HepG2 (cell line): ENCODE data around the gene SLX9. TPM values are rescaled to one million over a fixed set of nuclear protein-coding genes. Genes with fewer than 3 reads are reported as not detected.

Source experiments
- BCL3 ChIP-seq: sonication (generic); formaldehyde crosslinking; IDR thresholded peaks from 2 replicates; pipeline ENCODE4 v1.5.1; 2020; ENCODE audit warnings: mild to moderate bottlenecking, missing genetic modification reagents, moderate library complexity
- EEA1 ChIP-seq: sonication (generic); formaldehyde crosslinking; IDR thresholded peaks from 2 replicates; pipeline ENCODE4 v1.5.1; 2020; ENCODE audit warnings: mild to moderate bottlenecking, missing genetic modification reagents, borderline replicate concordance
- FOXA3 ChIP-seq: IDR thresholded peaks from 2 replicates; pipeline ENCODE4 v1.6.1; 2016; ENCODE audit warnings: missing genetic modification reagents, missing compliant biosample characterization
- NRL ChIP-seq: sonication (generic); formaldehyde crosslinking; IDR thresholded peaks from 2 replicates; pipeline ENCODE4 v1.5.0; 2020; ENCODE audit warnings: missing genetic modification reagents, mild to moderate bottlenecking, moderate library complexity, borderline replicate concordance
- PAXIP1 ChIP-seq: sonication (generic); formaldehyde crosslinking; conservative IDR thresholded peaks from 2 replicates; pipeline ENCODE4 v1.4.0; 2020; ENCODE audit warnings: mild to moderate bottlenecking, missing genetic modification reagents, moderate library complexity
- POGK ChIP-seq: sonication (generic); formaldehyde crosslinking; conservative IDR thresholded peaks from 2 replicates; pipeline ENCODE4 v1.8.0; 2022; ENCODE audit warnings: mild to moderate bottlenecking, moderate library complexity, missing genetic modification reagents
- SETDB1 ChIP-seq: sonication (generic); formaldehyde crosslinking; IDR thresholded peaks from 2 replicates; pipeline ENCODE4 v1.5.1; 2020; ENCODE audit warnings: missing genetic modification reagents, mild to moderate bottlenecking, borderline replicate concordance
- SNAPC5 ChIP-seq: sonication (generic); formaldehyde crosslinking; IDR thresholded peaks from 2 replicates; pipeline ENCODE4 v1.8.1; 2023; ENCODE audit warnings: mild to moderate bottlenecking, missing genetic modification reagents, borderline replicate concordance
- THAP8 ChIP-seq: sonication (generic); formaldehyde crosslinking; IDR thresholded peaks from 2 replicates; pipeline ENCODE4 v1.5.1; 2020; ENCODE audit warnings: missing genetic modification reagents, mild to moderate bottlenecking, borderline replicate concordance
- UBTF ChIP-seq: sonication (generic); formaldehyde crosslinking; IDR thresholded peaks from 2 replicates; pipeline ENCODE4 v1.4.0; 2020; ENCODE audit warnings: mild to moderate bottlenecking, missing genetic modification reagents
- ZBTB3 ChIP-seq: sonication (generic); formaldehyde crosslinking; IDR thresholded peaks from 2 replicates; pipeline ENCODE4 v1.4.0; 2020; ENCODE audit warnings: low read depth, mild to moderate bottlenecking, moderate library complexity, missing genetic modification reagents, borderline replicate concordance
- ZNF260 ChIP-seq: sonication (generic); formaldehyde crosslinking; IDR thresholded peaks from 2 replicates; pipeline ENCODE4 v1.4.0; 2020; ENCODE audit warnings: missing genetic modification reagents, low read depth, mild to moderate bottlenecking, borderline replicate concordance
- ZNF512B ChIP-seq: sonication (generic); formaldehyde crosslinking; IDR thresholded peaks from 2 replicates; pipeline ENCODE4 v1.5.1; 2020; ENCODE audit warnings: missing genetic modification reagents, mild to moderate bottlenecking, borderline replicate concordance
- ZNF749 ChIP-seq: sonication (generic); formaldehyde crosslinking; IDR thresholded peaks from 2 replicates; pipeline ENCODE4 v1.8.0; 2022; ENCODE audit warnings: mild to moderate bottlenecking, missing genetic modification reagents, moderate library complexity, borderline replicate concordance
- polyA plus RNA-seq, 8 experiments: library from polyadenylated mRNA; depleted of rRNA in 3 of 8; stranded (reverse) in 7 of 8; unstranded in 1 of 8; fragments of >200 nt; fragmentation: Illumina TruSeq in 4 of 8; extraction: Trizol in 4 of 8; gene quantifications; 2 replicates each; pipeline versions ENCODE4 v1.2.1 to v1.2.3, GENCODE V29; 2011 to 2016; ENCODE audit warnings: low read depth in 4 of 8, missing spikeins in 1 of 8, mixed read lengths in 1 of 8; ENCODE audit not compliant: insufficient read depth in 1 of 8
- total RNA-seq, 5 experiments: library from RNA; depleted of rRNA; stranded (reverse); fragments of >200 nt; fragmentation: Illumina TruSeq; extraction: Trizol; gene quantifications; 2 replicates each; pipeline ENCODE4 v1.2.3, GENCODE V29; 2016; ENCODE audit warnings: low read depth in 1 of 5

SLX9 gene
- total and polyA plus RNA-seq, 2 of the 13 experiments (the other 11 are each of a cell fraction or from before 2014, with no cell fraction given), result 21.0 to 47.1 TPM

GRCh38 chr21:45013260-45013841, 73.5 kb downstream of the SLX9 start (continued):
- TF ChIP-seq PAXIP1 (peak; percentile 87), ZNF260 (CRISPR knock-in tag) (no peak), BCL3 (peak; percentile 91), POGK (peak; percentile 85), ZBTB3 (CRISPR knock-in tag) (no peak; the same call in 1 of the 2 replicates), SETDB1 (CRISPR knock-in tag) (no peak), NRL (CRISPR knock-in tag) (0 out of 2 replicates have a peak, but pooled peaks have one; percentile 23), ZNF512B (CRISPR knock-in tag) (peak; percentile 99), UBTF (CRISPR knock-in tag) (peak; percentile 86), SNAPC5 (no peak), EEA1 (CRISPR knock-in tag) (peak; percentile 26; the same call in 1 of the 2 replicates), ZNF749 (no peak), FOXA3 (CRISPR knock-in tag) (peak; percentile 76; the same call in 1 of the 2 replicates), THAP8 (no peak)
